SK-N-SH treated with all-trans-retinoic acid at 6 μM for 48 hours (cell line): ENCODE results near the gene NADSYN1.

Experiments used
- ATAC-seq: fragments of 200-7000 bp; cut with Tn5 transposase; 3 replicates; pipeline ENCODE4 v1.9.1; 2020; ENCODE audit warnings: mild to moderate bottlenecking, moderate library complexity
- ARNTL ChIP-seq: fragments of 450-650 bp; formaldehyde crosslinking; IDR thresholded peaks from 2 replicates; pipeline ENCODE4 v1.5.0; 2020; ENCODE audit warnings: low read depth, mild to moderate bottlenecking, moderate library complexity, borderline replicate concordance
- BACH2 ChIP-seq: fragments of 250-450 bp; sonication (Bioruptor Pico); IDR thresholded peaks from 2 replicates; pipeline ENCODE4 v1.9.0; 2021; ENCODE audit warnings: mild to moderate bottlenecking, borderline replicate concordance
- CREB5 ChIP-seq: fragments of 250-450 bp; sonication (Bioruptor Pico); IDR thresholded peaks from 2 replicates; pipeline ENCODE4 v1.5.1; 2020; ENCODE audit warnings: low read depth, mild to moderate bottlenecking, moderate library complexity
- CSDC2 ChIP-seq: fragments of 250-450 bp; sonication (Bioruptor Pico); IDR thresholded peaks from 2 replicates; pipeline ENCODE4 v1.5.0; 2020; ENCODE audit warnings: mild to moderate bottlenecking, moderate library complexity
- CSRNP3 ChIP-seq: fragments of 250-450 bp; sonication (Bioruptor Pico); IDR thresholded peaks from 2 replicates; pipeline ENCODE4 v1.5.1; 2021; ENCODE audit warnings: mild to moderate bottlenecking, moderate library complexity
- ESRRG ChIP-seq: fragments of 250-450 bp; sonication (Bioruptor Pico); IDR thresholded peaks from 2 replicates; pipeline ENCODE4 v1.6.1; 2021; ENCODE audit warnings: mild to moderate bottlenecking
- GLIS3 ChIP-seq: fragments of 250-450 bp; sonication (Bioruptor Pico); IDR thresholded peaks from 2 replicates; pipeline ENCODE4 v1.5.0; 2020; ENCODE audit warnings: mild to moderate bottlenecking, moderate library complexity
- ISL1 ChIP-seq: fragments of 250-450 bp; sonication (Bioruptor Pico); IDR thresholded peaks from 2 replicates; pipeline ENCODE4 v2.1.2; 2022; ENCODE audit warnings: mild to moderate bottlenecking, moderate library complexity
- PATZ1 ChIP-seq: fragments of 250-450 bp; sonication (Bioruptor Pico); IDR thresholded peaks from 2 replicates; pipeline ENCODE4 v1.8.0; 2020; ENCODE audit warnings: mild to moderate bottlenecking, moderate library complexity, borderline replicate concordance
- SNAI2 ChIP-seq: fragments of 250-450 bp; sonication (Bioruptor Pico); IDR thresholded peaks from 2 replicates; pipeline ENCODE4 v1.5.0; 2020; ENCODE audit warnings: mild to moderate bottlenecking, moderate library complexity
- TOX ChIP-seq: fragments of 250-450 bp; sonication (Bioruptor Pico); IDR thresholded peaks from 2 replicates; pipeline ENCODE4 v1.8.0; 2021; ENCODE audit warnings: mild to moderate bottlenecking, moderate library complexity, borderline replicate concordance
- TSHZ2 ChIP-seq: fragments of 250-450 bp; sonication (Bioruptor Pico); IDR thresholded peaks from 2 replicates; pipeline ENCODE4 v1.5.0; 2020; ENCODE audit warnings: mild to moderate bottlenecking, moderate library complexity
- ZFP3 ChIP-seq: fragments of 250-450 bp; sonication (Bioruptor Pico); IDR thresholded peaks from 2 replicates; pipeline ENCODE4 v1.5.0; 2020; ENCODE audit warnings: mild to moderate bottlenecking, moderate library complexity
- ZFP30 ChIP-seq: fragments of 450-650 bp; formaldehyde crosslinking; IDR thresholded peaks from 2 replicates; pipeline ENCODE4 v1.5.0; 2022; ENCODE audit warnings: mild to moderate bottlenecking, moderate library complexity
- ZNF565 ChIP-seq: fragments of 450-650 bp; formaldehyde crosslinking; conservative IDR thresholded peaks from 2 replicates; pipeline ENCODE4 v1.5.0; 2020; ENCODE audit warnings: low read depth, mild to moderate bottlenecking, moderate library complexity
- ZNF70 ChIP-seq: fragments of 450-650 bp; formaldehyde crosslinking; IDR thresholded peaks from 2 replicates; pipeline ENCODE4 v1.5.0; 2020; ENCODE audit warnings: mild to moderate bottlenecking, moderate library complexity
- ZNF8 ChIP-seq: fragments of 450-650 bp; formaldehyde crosslinking; IDR thresholded peaks from 2 replicates; pipeline ENCODE4 v1.5.0; 2020; ENCODE audit warnings: mild to moderate bottlenecking, moderate library complexity

Gene NADSYN1

GRCh38 chr11:71484248-71485062 is 31.5 kb downstream of the NADSYN1 start:
- ATAC-seq, result no peak
- no peak for TF ChIP-seq TSHZ2 (CRISPR knock-in tag)
- TF ChIP-seq ARNTL (CRISPR knock-in tag), result no peak
- no peak for TF ChIP-seq ZFP30
- no peak for TF ChIP-seq ESRRG
- TF ChIP-seq CREB5, result no peak
- TF ChIP-seq CSDC2, result no peak
- TF ChIP-seq SNAI2 (CRISPR knock-in tag), result no peak
- TF ChIP-seq BACH2 (CRISPR knock-in tag), result no peak
- TF ChIP-seq CSRNP3 (CRISPR knock-in tag), result no peak
- no peak for TF ChIP-seq ZNF565 (CRISPR knock-in tag)
- TF ChIP-seq ZFP3, result no peak
- no peak for TF ChIP-seq GLIS3 (CRISPR knock-in tag)

GRCh38 chr11:71485063-71485399 is 32.0 kb downstream of the NADSYN1 start:
- ATAC-seq, result no peak
- TF ChIP-seq TOX (CRISPR knock-in tag), result no peak
- TF ChIP-seq SNAI2 (CRISPR knock-in tag), result no peak
- no peak for TF ChIP-seq ZNF70 (CRISPR knock-in tag)
- TF ChIP-seq CREB5, result no peak
- TF ChIP-seq ZFP3, result no peak
- no peak for TF ChIP-seq ZFP30
- no peak for TF ChIP-seq ZNF565 (CRISPR knock-in tag)
- no peak for TF ChIP-seq PATZ1 (CRISPR knock-in tag)
- no peak for TF ChIP-seq ZNF8 (CRISPR knock-in tag)
- TF ChIP-seq CSRNP3 (CRISPR knock-in tag), result no peak
- no peak for TF ChIP-seq GLIS3 (CRISPR knock-in tag)
- no peak for TF ChIP-seq ESRRG
- TF ChIP-seq ARNTL (CRISPR knock-in tag), result no peak
- no peak for TF ChIP-seq ISL1
- TF ChIP-seq TSHZ2 (CRISPR knock-in tag), result no peak
